A549 (cell line): ENCODE results near the gene DNM3. TPM values are rescaled to one million over a fixed set of nuclear protein-coding genes. Genes with fewer than 3 reads are reported as not detected.

Experiments used
- ATAC-seq, 2 experiments: fragments of 200-7000 bp in 1 of 2; fragments of >200 bp in 1 of 2; cut with Nextera tagmentation in 1 of 2; cut with Tn5 transposase in 1 of 2; 3 replicates each; pipeline versions ENCODE4 v1.8.0 to v1.9.1; 2018 to 2020; ENCODE audit warnings: mild to moderate bottlenecking in 1 of 2, moderate library complexity in 1 of 2
- CTCF ChIA-PET: fragments of 300-600 bp; sonication (Branson Sonifier 250); formaldehyde crosslinking; extraction: SDS; loops from one replicate; lab custom pipeline; 2021; ENCODE audit warnings: antibody characterized with exemption, inconsistent platforms; lab: Yijun Ruan, JAX
- POLR2A ChIA-PET: fragments of 350-600 bp; formaldehyde crosslinking; extraction: SDS; loops from one replicate; lab custom pipeline; 2021; ENCODE audit warnings: antibody characterized with exemption, inconsistent platforms; lab: Yijun Ruan, JAX
- DNase-seq, 2 experiments: peaks; one replicate each; pipeline versions ENCODE4 v3.0.0 to v3.0.0-alpha.2; 2011 to 2016; ENCODE audit warnings: low read depth in 1 of 2, low spot score in 1 of 2
- FAIRE-seq: peaks from 2 replicates; lab custom pipeline; 2011; peaks lifted over from hg19 to GRCh38; lab: Jason Lieb, UNC
- H3K27ac ChIP-seq, 2 experiments: fragments of >200 bp; sonication (Bioruptor Twin); formaldehyde crosslinking; 3 replicates each; pipeline ENCODE4 v1.5.1; 2016 to 2017
- H3K4me1 ChIP-seq: fragments of >200 bp; sonication (Bioruptor Twin); formaldehyde crosslinking; 3 replicates; pipeline ENCODE4 v1.6.1; 2016
- H3K4me2 ChIP-seq: fragments of >200 bp; sonication (Bioruptor Twin); formaldehyde crosslinking; 3 replicates; pipeline ENCODE4 v1.6.1; 2016
- H3K4me3 ChIP-seq: fragments of >200 bp; sonication (Bioruptor Twin); formaldehyde crosslinking; 3 replicates; pipeline ENCODE4 v1.5.1; 2016
- H3K9me3 ChIP-seq: fragments of >200 bp; sonication (Bioruptor Twin); formaldehyde crosslinking; 3 replicates; pipeline ENCODE4 v1.6.1; 2016
- CHD2 ChIP-seq: fragments of 150-350 bp; IDR thresholded peaks from 2 replicates; pipeline ENCODE4 v1.6.1; 2014; ENCODE audit warnings: low read length; ENCODE audit not compliant: partially characterized antibody
- EP300 ChIP-seq, 2 experiments: fragments of >200 bp; sonication (Bioruptor Twin); formaldehyde crosslinking; IDR thresholded peaks; 2 replicates in 1 of 2; 3 replicates in 1 of 2; pipeline ENCODE4 v1.6.1; 2016 to 2017
- FOSL2 ChIP-seq, 2 experiments: fragments of 450-650 bp in 1 of 2; fragments of >200 bp in 1 of 2; sonication (Bioruptor Twin) in 1 of 2; formaldehyde crosslinking; IDR thresholded peaks; 2 replicates each; pipeline versions ENCODE4 v1.5.0 to v1.6.1; 2016 to 2020; ENCODE audit warnings: mild to moderate bottlenecking in 1 of 2, moderate library complexity in 1 of 2
- HDAC2 ChIP-seq: fragments of 200-600 bp; sonication (generic); IDR thresholded peaks from 2 replicates; pipeline ENCODE4 v1.6.1; 2016
- HOXA7 ChIP-seq: fragments of 250-450 bp; sonication (Bioruptor Pico); IDR thresholded peaks from 2 replicates; pipeline ENCODE4 v1.5.0; 2020; ENCODE audit warnings: mild to moderate bottlenecking, moderate library complexity
- HOXB13 ChIP-seq: fragments of 250-450 bp; sonication (Bioruptor Pico); IDR thresholded peaks from 2 replicates; pipeline ENCODE4 v1.5.0; 2020; ENCODE audit warnings: low read depth, mild to moderate bottlenecking, moderate library complexity
- MAFK ChIP-seq: fragments of 450-650 bp; IDR thresholded peaks from 2 replicates; pipeline ENCODE4 v1.6.1; 2014; ENCODE audit not compliant: partially characterized antibody
- MAZ ChIP-seq: fragments of 150-350 bp; IDR thresholded peaks from 2 replicates; pipeline ENCODE4 v1.6.1; 2014; ENCODE audit warnings: antibody characterized with exemption, low read depth, low read length, borderline replicate concordance
- NR3C1 ChIP-seq: fragments of >200 bp; sonication (Bioruptor Twin); formaldehyde crosslinking; IDR thresholded peaks from 3 replicates; pipeline ENCODE4 v1.6.1; 2017
- PHF8 ChIP-seq: fragments of 200-600 bp; sonication (generic); IDR thresholded peaks from 2 replicates; pipeline ENCODE4 v1.6.1; 2016; ENCODE audit warnings: low read depth, mild to moderate bottlenecking, antibody characterized with exemption, moderate library complexity, borderline replicate concordance
- RFX5 ChIP-seq: fragments of 450-650 bp; IDR thresholded peaks from 2 replicates; pipeline ENCODE4 v1.7.1; 2014; ENCODE audit warnings: antibody characterized with exemption, mild to moderate bottlenecking, moderate library complexity
- RNF2 ChIP-seq: fragments of 200-600 bp; sonication (generic); IDR thresholded peaks from 2 replicates; pipeline ENCODE4 v1.6.1; 2016; ENCODE audit warnings: low read depth, mild to moderate bottlenecking, antibody characterized with exemption, moderate library complexity, borderline replicate concordance
- SMC3 ChIP-seq: fragments of >200 bp; sonication (Bioruptor Twin); formaldehyde crosslinking; IDR thresholded peaks from 3 replicates; pipeline ENCODE4 v1.6.1; 2018; ENCODE audit warnings: inconsistent platforms
- ZNF302 ChIP-seq: fragments of 250-450 bp; sonication (Bioruptor Pico); IDR thresholded peaks from 2 replicates; pipeline ENCODE4 v1.9.0; 2021; ENCODE audit warnings: inconsistent platforms, mild to moderate bottlenecking, moderate library complexity
- WGBS: methylation state at CpG from one replicate; pipeline ENCODE4 v1.1.6; 2017; ENCODE audit errors: missing lambda C conversion rate; 5-methylcytosine and 5-hydroxymethylcytosine counted together
- polyA plus RNA-seq, 4 experiments: library from polyadenylated mRNA; depleted of rRNA in 3 of 4; stranded (reverse); fragments of >200 nt; fragmentation: RNase III in 1 of 4; extraction: RNeasy Plus Mini Kit Qiagen cat#74134 plus additional on column Dnase treatment in 1 of 4; gene quantifications; 2 replicates in 3 of 4; 3 replicates in 1 of 4; pipeline ENCODE4 v1.2.3, GENCODE V29; 2011 to 2017
- TF ChIP-seq, protein P1 (sequence below): fragments of 150-350 bp; IDR thresholded peaks from 2 replicates; pipeline ENCODE4 v1.6.1; 2014; ENCODE audit warnings: low read depth, mild to moderate bottlenecking, low read length
- TF ChIP-seq, protein P2 (sequence below): fragments of 200-600 bp; sonication (generic); IDR thresholded peaks from 2 replicates; pipeline ENCODE4 v1.6.1; 2016; ENCODE audit warnings: antibody characterized with exemption, mild to moderate bottlenecking, moderate library complexity
- TF ChIP-seq, protein P3 (sequence below): IDR thresholded peaks from 2 replicates; pipeline ENCODE4 v1.6.1; 2012
- TF ChIP-seq, protein P4 (sequence below): fragments of 450-650 bp; IDR thresholded peaks from 2 replicates; pipeline ENCODE4 v1.6.1; 2014; ENCODE audit warnings: antibody characterized with exemption

DNM3 gene
- polyA plus RNA-seq, 2 of the 4 experiments (the other 2 are of a cell fraction): 0.57 to 1.5 TPM

- CTCF ChIA-PET: interaction anchor here (0.7 to 15.5 kb wide), 7 partner anchors 9 to 623 kb away, joined by 3 to 393 read pairs (median 3); no protein-coding TSS in a partner anchor
- ATAC-seq (no peak), DNase-seq (no peak), FAIRE-seq (no peak)
- Histone ChIP-seq H3K4me2 (peak overlapping the region; percentile 18; the same call in 1 of the 3 replicates), H3K27ac (no peak overlapping the region), H3K4me1 (no peaks in the 10 kb centered on the region), H3K9me3 (no peaks in the 10 kb centered on the region), H3K4me3 (no peak overlapping the region)
- TF ChIP-seq MAFK (no peak), HOXB13 (CRISPR knock-in tag) (no peak), RNF2 (no peak), SMC3 (no peak), CHD2 (no peak), EP300 (IDR thresholded peaks at IDR 0.05) (no peak), HOXA7 (CRISPR knock-in tag) (no peak), NR3C1 (no peak), MAZ (no peak), HDAC2 (no peak)
- TF ChIP-seq, protein P1, sequence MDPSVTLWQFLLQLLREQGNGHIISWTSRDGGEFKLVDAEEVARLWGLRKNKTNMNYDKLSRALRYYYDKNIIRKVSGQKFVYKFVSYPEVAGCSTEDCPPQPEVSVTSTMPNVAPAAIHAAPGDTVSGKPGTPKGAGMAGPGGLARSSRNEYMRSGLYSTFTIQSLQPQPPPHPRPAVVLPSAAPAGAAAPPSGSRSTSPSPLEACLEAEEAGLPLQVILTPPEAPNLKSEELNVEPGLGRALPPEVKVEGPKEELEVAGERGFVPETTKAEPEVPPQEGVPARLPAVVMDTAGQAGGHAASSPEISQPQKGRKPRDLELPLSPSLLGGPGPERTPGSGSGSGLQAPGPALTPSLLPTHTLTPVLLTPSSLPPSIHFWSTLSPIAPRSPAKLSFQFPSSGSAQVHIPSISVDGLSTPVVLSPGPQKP: no peak
- TF ChIP-seq, protein P2, sequence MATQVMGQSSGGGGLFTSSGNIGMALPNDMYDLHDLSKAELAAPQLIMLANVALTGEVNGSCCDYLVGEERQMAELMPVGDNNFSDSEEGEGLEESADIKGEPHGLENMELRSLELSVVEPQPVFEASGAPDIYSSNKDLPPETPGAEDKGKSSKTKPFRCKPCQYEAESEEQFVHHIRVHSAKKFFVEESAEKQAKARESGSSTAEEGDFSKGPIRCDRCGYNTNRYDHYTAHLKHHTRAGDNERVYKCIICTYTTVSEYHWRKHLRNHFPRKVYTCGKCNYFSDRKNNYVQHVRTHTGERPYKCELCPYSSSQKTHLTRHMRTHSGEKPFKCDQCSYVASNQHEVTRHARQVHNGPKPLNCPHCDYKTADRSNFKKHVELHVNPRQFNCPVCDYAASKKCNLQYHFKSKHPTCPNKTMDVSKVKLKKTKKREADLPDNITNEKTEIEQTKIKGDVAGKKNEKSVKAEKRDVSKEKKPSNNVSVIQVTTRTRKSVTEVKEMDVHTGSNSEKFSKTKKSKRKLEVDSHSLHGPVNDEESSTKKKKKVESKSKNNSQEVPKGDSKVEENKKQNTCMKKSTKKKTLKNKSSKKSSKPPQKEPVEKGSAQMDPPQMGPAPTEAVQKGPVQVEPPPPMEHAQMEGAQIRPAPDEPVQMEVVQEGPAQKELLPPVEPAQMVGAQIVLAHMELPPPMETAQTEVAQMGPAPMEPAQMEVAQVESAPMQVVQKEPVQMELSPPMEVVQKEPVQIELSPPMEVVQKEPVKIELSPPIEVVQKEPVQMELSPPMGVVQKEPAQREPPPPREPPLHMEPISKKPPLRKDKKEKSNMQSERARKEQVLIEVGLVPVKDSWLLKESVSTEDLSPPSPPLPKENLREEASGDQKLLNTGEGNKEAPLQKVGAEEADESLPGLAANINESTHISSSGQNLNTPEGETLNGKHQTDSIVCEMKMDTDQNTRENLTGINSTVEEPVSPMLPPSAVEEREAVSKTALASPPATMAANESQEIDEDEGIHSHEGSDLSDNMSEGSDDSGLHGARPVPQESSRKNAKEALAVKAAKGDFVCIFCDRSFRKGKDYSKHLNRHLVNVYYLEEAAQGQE: no peak
- TF ChIP-seq, protein P3, sequence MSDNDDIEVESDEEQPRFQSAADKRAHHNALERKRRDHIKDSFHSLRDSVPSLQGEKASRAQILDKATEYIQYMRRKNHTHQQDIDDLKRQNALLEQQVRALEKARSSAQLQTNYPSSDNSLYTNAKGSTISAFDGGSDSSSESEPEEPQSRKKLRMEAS: no peak
- POLR2A ChIA-PET: interaction anchor here (0.8 kb wide), 1 partner anchor 24 kb away, joined by 3 read pairs; the partner anchor contains the start of gene METTL13
- 63% methylated on average over 9 of the region's 9 CpGs for WGBS
Observed at GRCh38 chr1:171805395-171806115, 35.7 kb upstream of the DNM3 start.

DNA sequence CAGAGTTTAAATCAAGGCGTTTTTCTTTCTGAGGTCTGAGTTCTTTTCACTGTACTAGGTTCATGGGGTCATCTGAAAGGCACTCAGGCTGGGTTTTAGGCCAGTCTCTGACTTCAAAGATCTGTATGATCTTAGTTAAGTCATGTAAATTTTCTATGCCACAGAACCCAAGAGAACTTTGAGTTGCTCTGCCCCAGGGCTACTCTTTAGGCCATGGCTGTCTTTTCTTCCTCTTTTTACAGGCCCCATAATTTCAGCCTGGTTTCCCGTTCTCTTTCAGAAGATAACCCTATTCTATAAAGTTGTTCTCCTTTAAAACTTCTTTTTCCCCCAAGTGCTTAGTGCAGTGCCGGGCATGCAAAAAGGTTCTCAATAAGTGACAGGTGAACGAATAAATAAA, 33.7 kb upstream of the DNM3 start:
- no peak overlapping the region for H3K4me2 ChIP-seq
- DNase-seq (no peak), FAIRE-seq (no peak), ATAC-seq (no peak)
- TF ChIP-seq CHD2 (no peak), RFX5 (no peak), FOSL2 (IDR thresholded peaks at IDR 0.05) (no peak), FOSL2 (CRISPR knock-in tag; IDR thresholded peaks at IDR 0.05) (no peak), ZNF302 (CRISPR knock-in tag) (no peak), PHF8 (no peak)
- TF ChIP-seq, protein P4, sequence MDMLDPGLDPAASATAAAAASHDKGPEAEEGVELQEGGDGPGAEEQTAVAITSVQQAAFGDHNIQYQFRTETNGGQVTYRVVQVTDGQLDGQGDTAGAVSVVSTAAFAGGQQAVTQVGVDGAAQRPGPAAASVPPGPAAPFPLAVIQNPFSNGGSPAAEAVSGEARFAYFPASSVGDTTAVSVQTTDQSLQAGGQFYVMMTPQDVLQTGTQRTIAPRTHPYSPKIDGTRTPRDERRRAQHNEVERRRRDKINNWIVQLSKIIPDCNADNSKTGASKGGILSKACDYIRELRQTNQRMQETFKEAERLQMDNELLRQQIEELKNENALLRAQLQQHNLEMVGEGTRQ: no peak
- H3K4me3 ChIP-seq: no peak overlapping the region
- ChIA-PET CTCF (interaction anchor here (1.2 to 15.5 kb wide), 3 partner anchors 7 to 195 kb away, joined by 3 to 393 read pairs (median 36); no protein-coding TSS in a partner anchor), POLR2A (interaction anchor here (0.7 kb wide), 1 partner anchor 186 kb away, joined by 6 read pairs; no protein-coding TSS in a partner anchor)
- H3K27ac ChIP-seq: no peak overlapping the region
- no peaks in the 10 kb centered on the region for H3K4me1 ChIP-seq
- 72% methylated on average over 4 of the region's 4 CpGs for WGBS
- no peaks in the 10 kb centered on the region for H3K9me3 ChIP-seq
